Activated CD8-positive, alpha-beta T cell treated with anti-CD3 and anti-CD28 coated beads for 36 hours (primary cell): Measurements from ENCODE around the gene SLC12A5. TPM values are rescaled to one million over a fixed set of nuclear protein-coding genes. Genes with fewer than 3 reads are reported as not detected.

ENCODE experiments used
- ATAC-seq: fragments of 200-7000 bp; cut with Tn5 transposase; one replicate; pipeline ENCODE4 v1.10.0; 2021; ENCODE audit warnings: mild to moderate bottlenecking, moderate library complexity
- CTCF ChIA-PET: fragments of 350-600 bp; sonication (Branson Sonifier 250); formaldehyde crosslinking; loops from one replicate; lab custom pipeline; 2021; ENCODE audit warnings: antibody characterized with exemption; lab: Charles Lee
- POLR2A ChIA-PET: fragments of 350-600 bp; sonication (Branson Sonifier 250); formaldehyde crosslinking; loops from one replicate; lab custom pipeline; 2021; ENCODE audit warnings: antibody characterized with exemption; lab: Charles Lee
- DNase-seq: peaks from one replicate; pipeline ENCODE4 v3.0.0-alpha.2; 2020
- H3K27ac Mint-ChIP-seq: one replicate; pipeline ENCODE4 v1.8.0; 2021; ENCODE audit warnings: mild to moderate bottlenecking, mixed read lengths
- H3K27me3 Mint-ChIP-seq: one replicate; pipeline ENCODE4 v1.8.0; 2021; ENCODE audit warnings: mixed read lengths
- H3K36me3 Mint-ChIP-seq: one replicate; pipeline ENCODE4 v1.8.0; 2021; ENCODE audit warnings: low read depth, mixed read lengths
- H3K4me1 Mint-ChIP-seq: one replicate; pipeline ENCODE4 v1.8.0; 2021; ENCODE audit warnings: low read depth, mixed read lengths
- H3K4me3 Mint-ChIP-seq: one replicate; pipeline ENCODE4 v1.8.0; 2021; ENCODE audit warnings: mild to moderate bottlenecking, moderate library complexity, mixed read lengths
- H3K9me3 Mint-ChIP-seq: one replicate; pipeline ENCODE4 v1.8.0; 2021; ENCODE audit warnings: mixed read lengths
- CTCF ChIP-seq: fragments of 200-600 bp; IDR thresholded peaks from one replicate; pipeline ENCODE4 v1.8.0; 2022; ENCODE audit warnings: antibody characterized with exemption, mild to moderate bottlenecking
- intact Hi-C: fragments of 100-400 bp; cut with micrococcal nuclease; formaldehyde crosslinking; loops from one replicate; pipeline ENCODE4 v1.10.0; 2022
- total RNA-seq, 2 experiments: library from RNA; stranded (reverse); gene quantifications; one replicate each; pipeline ENCODE4 v1.2.3, GENCODE V29; 2021

SLC12A5 gene
- total RNA-seq, 2 experiments from 2014 or later = 0.43 TPM; not detected in 1

- no peak overlapping the region for H3K27ac Mint-ChIP-seq
- ChIA-PET POLR2A (interaction anchor here (0.6 kb wide), 1 partner anchor 221 kb away, joined by 3 read pairs; no protein-coding TSS in a partner anchor), CTCF (interaction anchor here (1.4 kb wide), 1 partner anchor 23 kb away, joined by 4 read pairs; no protein-coding TSS in a partner anchor)
- H3K27me3 Mint-ChIP-seq = no peaks in the 10 kb centered on the region
- intact Hi-C loops = no loop called here
- H3K4me1 Mint-ChIP-seq = peaks cover 37% of the 10 kb centered on the region
- H3K9me3 Mint-ChIP-seq = no peaks in the 10 kb centered on the region
- no peak overlapping the region for H3K4me3 Mint-ChIP-seq
- peaks cover 10% of the 10 kb centered on the region for H3K36me3 Mint-ChIP-seq
- no peak for DNase-seq
- no peak for TF ChIP-seq CTCF
- no peak for ATAC-seq
These were observed 52.1 kb downstream of the SLC12A5 start for GRCh38 chr20:46081074-46081473.

DNA sequence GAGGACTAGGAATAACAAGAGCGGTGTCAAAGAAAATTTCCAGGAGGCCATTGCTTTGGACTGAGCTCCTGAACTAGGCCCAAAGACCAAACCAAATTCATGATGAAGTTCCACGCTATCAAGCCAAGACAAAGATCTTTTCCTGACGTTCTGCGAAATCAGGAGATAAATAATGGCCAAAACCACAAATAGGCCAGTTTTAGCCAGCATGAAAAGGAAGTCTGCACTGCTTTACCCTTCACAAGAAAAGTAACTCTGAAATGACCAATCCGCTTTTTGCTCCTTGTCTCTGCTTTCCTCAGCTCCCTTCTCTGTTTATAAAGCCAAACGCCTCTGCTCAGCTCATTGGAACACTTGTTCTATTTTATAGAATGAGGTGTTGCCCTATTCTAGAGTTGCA, 54.1 kb downstream of the SLC12A5 start:
- H3K36me3 Mint-ChIP-seq = peaks cover 12% of the 10 kb centered on the region
- no peaks in the 10 kb centered on the region for H3K9me3 Mint-ChIP-seq
- no peak for ATAC-seq
- peaks cover 58% of the 10 kb centered on the region for H3K4me1 Mint-ChIP-seq
- DNase-seq = no peak
- CTCF ChIA-PET = interaction anchor here (1.2 to 1.6 kb wide), 3 partner anchors 60 to 69 kb away, joined by 4 to 10 read pairs (median 10); no protein-coding TSS in a partner anchor
- TF ChIP-seq CTCF = no peak
- POLR2A ChIA-PET = no interaction called here
- intact Hi-C loops = no loop called here
- no peak overlapping the region for H3K4me3 Mint-ChIP-seq
- H3K27ac Mint-ChIP-seq = no peak overlapping the region
- H3K27me3 Mint-ChIP-seq = no peaks in the 10 kb centered on the region

- H3K4me1 Mint-ChIP-seq = peaks cover 63% of the 10 kb centered on the region
- ChIA-PET CTCF (interaction anchor here (1.2 to 1.6 kb wide), 3 partner anchors 61 to 70 kb away, joined by 4 to 10 read pairs (median 10); no protein-coding TSS in a partner anchor), POLR2A (no interaction called here)
- no peak for TF ChIP-seq CTCF
- DNase-seq (no peak), ATAC-seq (no peak)
- intact Hi-C loops = no loop called here
- H3K4me3 Mint-ChIP-seq = no peak overlapping the region
- H3K36me3 Mint-ChIP-seq = peaks cover 12% of the 10 kb centered on the region
- H3K27me3 Mint-ChIP-seq = no peaks in the 10 kb centered on the region
- no peaks in the 10 kb centered on the region for H3K9me3 Mint-ChIP-seq
- H3K27ac Mint-ChIP-seq = no peak overlapping the region
These were observed 54.6 kb downstream of the SLC12A5 start for GRCh38 chr20:46083531-46084061.

DNA sequence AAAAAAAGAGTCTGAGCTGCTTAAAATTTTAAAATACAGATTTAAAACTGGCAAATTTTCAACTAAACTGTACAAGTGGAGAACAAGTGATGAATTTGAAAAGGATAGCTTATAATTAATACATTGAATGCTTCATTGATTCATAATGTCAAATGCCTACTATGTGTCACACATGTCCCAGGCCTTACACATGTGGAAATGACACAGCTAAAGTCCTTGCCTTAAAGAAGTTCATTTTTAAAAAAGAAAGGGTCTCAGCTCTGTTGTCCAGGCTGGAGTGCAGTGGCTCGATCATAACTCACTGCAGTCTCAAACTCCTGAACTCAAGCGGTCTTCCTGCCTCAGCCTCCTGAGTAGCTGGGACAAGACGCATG, 55.8 kb downstream of the SLC12A5 start:
- POLR2A ChIA-PET = interaction anchor here (0.8 kb wide), 1 partner anchor 23 kb away, joined by 4 read pairs; no protein-coding TSS in a partner anchor
- intact Hi-C loops = loop anchor here (5.0 kb wide), 1 partner anchor 62 kb away; no protein-coding TSS in a partner anchor
- Mint-ChIP-seq H3K4me3 (no peak overlapping the region), H3K36me3 (peaks cover 7% of the 10 kb centered on the region), H3K27me3 (no peaks in the 10 kb centered on the region), H3K9me3 (no peaks in the 10 kb centered on the region), H3K4me1 (peaks cover 63% of the 10 kb centered on the region), H3K27ac (no peak overlapping the region)
- CTCF ChIA-PET = interaction anchor here (0.8 to 3.1 kb wide), 4 partner anchors 12 to 98 kb away, joined by 3 to 19 read pairs (median 4); no protein-coding TSS in a partner anchor
- no peak for ATAC-seq
- DNase-seq = no peak
- TF ChIP-seq CTCF = no peak

DNA sequence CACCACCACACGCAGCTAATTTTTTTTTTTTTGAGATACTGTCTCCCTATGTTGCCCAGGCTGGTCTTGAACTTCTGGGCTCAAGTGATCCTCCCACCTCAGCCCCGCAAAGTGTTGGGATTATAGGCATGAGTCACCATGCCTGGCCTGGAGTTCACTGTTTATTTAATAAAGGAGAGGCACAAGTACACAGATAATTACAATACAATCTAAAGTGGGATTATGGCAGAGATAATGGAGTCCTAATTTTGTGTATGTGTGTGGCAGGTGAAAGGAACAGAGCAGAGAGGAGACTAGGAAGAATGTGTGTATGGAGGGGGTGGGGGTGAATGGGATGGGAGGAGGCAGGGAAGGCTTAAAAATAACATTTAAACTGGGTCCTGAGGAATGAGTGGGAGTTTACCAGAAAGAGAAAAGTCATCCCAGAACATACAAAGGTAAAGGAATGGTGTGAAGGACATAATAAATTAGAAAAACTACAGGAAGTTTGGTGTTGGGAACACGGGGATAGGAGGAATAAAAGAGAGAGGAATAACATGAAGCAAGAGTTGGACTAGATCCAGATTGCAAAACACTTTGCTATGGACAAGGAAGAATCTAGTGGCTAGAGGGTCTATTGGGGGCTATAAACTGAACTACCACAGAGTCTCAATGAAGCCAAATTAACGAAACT, 56.3 kb downstream of the SLC12A5 start:
- CTCF ChIA-PET = interaction anchor here (0.8 to 3.1 kb wide), 4 partner anchors 13 to 99 kb away, joined by 3 to 19 read pairs (median 4); no protein-coding TSS in a partner anchor
- no peak overlapping the region for H3K4me3 Mint-ChIP-seq
- peaks cover 7% of the 10 kb centered on the region for H3K36me3 Mint-ChIP-seq
- POLR2A ChIA-PET = no interaction called here
- no peaks in the 10 kb centered on the region for H3K27me3 Mint-ChIP-seq
- ATAC-seq (no peak), DNase-seq (no peak)
- intact Hi-C loops = loop anchor here (5.0 kb wide), 1 partner anchor 63 kb away; no protein-coding TSS in a partner anchor
- no peak for TF ChIP-seq CTCF
- H3K27ac Mint-ChIP-seq = no peak overlapping the region
- H3K4me1 Mint-ChIP-seq = peaks cover 67% of the 10 kb centered on the region
- H3K9me3 Mint-ChIP-seq = no peaks in the 10 kb centered on the region
